Adrenal gland (tissue), 5 donors: ENCODE measurements around the gene AREL1.

Experiments used
- CTCF ChIP-seq, 6 experiments: fragments of 450-650 bp in 4 of 6; fragments of 200-600 bp in 2 of 6; sonication (generic) in 1 of 6; IDR thresholded peaks; 1 replicate in 5 of 6; 2 replicates in 1 of 6; pipeline versions ENCODE4 v1.5.1 to v1.8.0; 2016 to 2021; ENCODE audit warnings: antibody characterized with exemption in 6 of 6, mild to moderate bottlenecking in 2 of 6, moderate library complexity in 1 of 6
- POLR2A ChIP-seq, 2 donors: fragments of 450-650 bp; IDR thresholded peaks; one replicate each; pipeline ENCODE4 v1.6.1; 2017; ENCODE audit warnings: antibody characterized with exemption in 2 of 2, mild to moderate bottlenecking in 2 of 2, moderate library complexity in 1 of 2
- donor health status: DM: no; HTN: no; CAD: no.

GRCh38 chr14:74650927-74651686, 61.8 kb downstream of the AREL1 start:
- TF ChIP-seq CTCF (IDR thresholded peaks at IDR 0.05) (no peak), POLR2A (IDR thresholded peaks at IDR 0.05) (no peak)
